Measurements from ENCODE around the gene SIPA1.

Gene SIPA1

GRCh38 chr11:65613091-65613928 lies 24.6 kb upstream of the SIPA1 start:
- TF ChIP-seq GATA3 (IDR thresholded peaks at IDR 0.05; ENCODE audit: low read depth, low read length) (no peak), GATA2 (IDR thresholded peaks at IDR 0.05; ENCODE audit: low read depth, low read length) (no peak)

- no peak for TF ChIP-seq GATA2 (IDR thresholded peaks at IDR 0.05; ENCODE audit: low read depth, low read length)
- TF ChIP-seq GATA3 (IDR thresholded peaks at IDR 0.05; ENCODE audit: low read depth, low read length): no peak
Measured at GRCh38 chr11:65615229-65615949, 22.5 kb upstream of the SIPA1 start, which contains the start of gene PCNX3. Gene PCNX3, plus strand, starts transcription at chr11:65615776. Its CDS starts 536 bp downstream, at chr11:65616312.

- TF ChIP-seq GATA2 (IDR thresholded peaks at IDR 0.05; ENCODE audit: low read depth, low read length) (no peak), GATA3 (IDR thresholded peaks at IDR 0.05; ENCODE audit: low read depth, low read length) (no peak)
Measured at GRCh38 chr11:65615950-65616574, 21.8 kb upstream of the SIPA1 start.

- TF ChIP-seq GATA3 (IDR thresholded peaks at IDR 0.05; ENCODE audit: low read depth, low read length) (no peak), GATA2 (IDR thresholded peaks at IDR 0.05; ENCODE audit: low read depth, low read length) (no peak)
Measured at GRCh38 chr11:65616575-65617001, 21.3 kb upstream of the SIPA1 start.

- TF ChIP-seq GATA3 (IDR thresholded peaks at IDR 0.05; ENCODE audit: low read depth, low read length) (no peak), GATA2 (IDR thresholded peaks at IDR 0.05; ENCODE audit: low read depth, low read length) (no peak)
Measured at GRCh38 chr11:65617136-65617850, 20.6 kb upstream of the SIPA1 start.

GRCh38 chr11:65617990-65618751 lies 19.7 kb upstream of the SIPA1 start:
- TF ChIP-seq GATA2 (IDR thresholded peaks at IDR 0.05; ENCODE audit: low read depth, low read length) (no peak), GATA3 (IDR thresholded peaks at IDR 0.05; ENCODE audit: low read depth, low read length) (no peak)

GRCh38 chr11:65618763-65619162 lies 19.1 kb upstream of the SIPA1 start:
- no peak for TF ChIP-seq GATA2 (IDR thresholded peaks at IDR 0.05; ENCODE audit: low read depth, low read length)
- no peak for TF ChIP-seq GATA3 (IDR thresholded peaks at IDR 0.05; ENCODE audit: low read depth, low read length)

- TF ChIP-seq GATA3 (IDR thresholded peaks at IDR 0.05; ENCODE audit: low read depth, low read length): no peak
- TF ChIP-seq GATA2 (IDR thresholded peaks at IDR 0.05; ENCODE audit: low read depth, low read length): no peak
Measured at GRCh38 chr11:65619281-65619928, 18.5 kb upstream of the SIPA1 start.

GRCh38 chr11:65620666-65621065 lies 17.2 kb upstream of the SIPA1 start:
- TF ChIP-seq GATA3 (IDR thresholded peaks at IDR 0.05; ENCODE audit: low read depth, low read length): no peak
- TF ChIP-seq GATA2 (IDR thresholded peaks at IDR 0.05; ENCODE audit: low read depth, low read length): no peak

- no peak for TF ChIP-seq GATA2 (IDR thresholded peaks at IDR 0.05; ENCODE audit: low read depth, low read length)
- no peak for TF ChIP-seq GATA3 (IDR thresholded peaks at IDR 0.05; ENCODE audit: low read depth, low read length)
Measured at GRCh38 chr11:65621460-65621859, 16.4 kb upstream of the SIPA1 start.

- TF ChIP-seq GATA3 (IDR thresholded peaks at IDR 0.05; ENCODE audit: low read depth, low read length) (no peak), GATA2 (IDR thresholded peaks at IDR 0.05; ENCODE audit: low read depth, low read length) (no peak)
Measured at GRCh38 chr11:65622011-65622410, 15.9 kb upstream of the SIPA1 start.

GRCh38 chr11:65623177-65623576 lies 14.7 kb upstream of the SIPA1 start:
- TF ChIP-seq GATA3 (IDR thresholded peaks at IDR 0.05; ENCODE audit: low read depth, low read length): no peak
